Measurements from ENCODE around the gene TIRAP.

Gene TIRAP

GRCh38 chr11:126339073-126339862 is 56.4 kb downstream of the TIRAP start:
- DNase-seq (ENCODE audit: low spot score): no peak
- Histone ChIP-seq H3K27ac (peak overlapping the region in 1 of 2 donors; percentile 58), H3K4me3 (no peak overlapping the region)

DNA sequence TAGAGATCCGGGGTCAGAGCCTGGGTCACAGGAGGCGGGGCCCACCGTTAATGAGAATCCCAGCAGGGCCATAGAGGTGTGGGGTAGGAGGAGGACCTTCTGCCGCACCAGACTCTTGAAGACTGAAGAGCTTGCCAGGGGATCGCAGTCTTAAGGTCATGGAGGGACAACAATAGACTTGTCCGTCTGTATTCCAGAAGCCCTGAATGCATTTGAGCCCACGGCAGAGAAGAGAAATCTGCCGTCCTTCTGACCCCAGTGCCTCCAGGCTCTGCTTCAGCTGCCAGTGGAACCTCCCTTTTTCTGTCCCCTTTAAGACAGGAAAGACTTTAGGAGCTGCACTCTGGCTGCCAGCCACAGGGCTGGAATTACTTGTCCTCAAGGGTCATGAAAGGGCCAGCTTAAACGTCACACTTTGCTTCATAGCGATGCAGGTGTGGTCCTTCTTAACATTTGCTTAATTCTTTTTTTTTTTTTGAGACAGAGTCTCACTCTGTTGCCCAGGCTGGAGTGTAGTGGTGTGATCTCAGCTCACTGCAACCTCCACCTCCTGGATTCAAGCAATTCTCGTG is 57.1 kb downstream of the TIRAP start:
- Histone ChIP-seq H3K4me3 (no peak overlapping the region), H3K27ac (peak overlapping the region in 1 of 2 donors; percentile 61)
- DNase-seq (ENCODE audit: low spot score): no peak
- TF ChIP-seq CTCF (IDR thresholded peaks at IDR 0.05): no peak

More at GRCh38 chr11:126339073-126339862, 56.4 kb downstream of the TIRAP start:
- no peak for TF ChIP-seq CTCF (IDR thresholded peaks at IDR 0.05)

DNA sequence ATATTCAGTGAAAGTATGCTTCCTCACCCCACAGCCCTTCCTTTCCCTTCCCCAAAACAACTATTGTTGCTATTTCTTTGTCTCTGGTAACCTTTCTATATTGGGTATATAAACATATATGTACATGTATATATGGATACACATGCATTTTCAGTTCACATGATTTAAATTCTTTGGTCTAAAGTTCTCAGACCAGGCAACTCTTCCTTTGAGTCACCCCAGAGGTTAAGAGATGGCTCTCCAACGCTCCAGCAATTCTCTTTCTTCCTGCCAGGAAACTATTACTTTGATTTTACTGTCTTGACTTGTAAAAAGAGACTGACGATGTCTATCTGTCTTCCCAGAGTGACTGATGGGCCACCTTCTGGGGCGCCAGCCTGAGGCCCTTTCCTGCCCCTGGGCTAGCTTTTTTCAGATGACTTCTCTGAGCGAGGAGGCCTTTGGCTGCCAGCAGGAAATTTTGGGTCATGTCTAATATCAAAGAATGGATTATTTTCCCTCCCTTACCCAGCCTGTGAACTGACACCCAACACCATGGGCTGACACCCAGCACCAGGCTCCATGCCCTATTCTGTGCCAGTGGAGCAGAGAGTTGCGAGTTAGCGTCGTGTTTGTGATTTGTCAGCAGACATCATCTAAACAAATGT is 58.2 kb downstream of the TIRAP start:
- TF ChIP-seq CTCF (IDR thresholded peaks at IDR 0.05): no peak
- DNase-seq (ENCODE audit: low spot score): no peak
- no peak overlapping the region for H3K27ac ChIP-seq
- no peak overlapping the region for H3K4me3 ChIP-seq

- Histone ChIP-seq H3K27ac (no peak overlapping the region), H3K4me3 (no peak overlapping the region)
- no peak for DNase-seq (ENCODE audit: low spot score)
These were observed 58.9 kb downstream of the TIRAP start for GRCh38 chr11:126341760-126342161.

GRCh38 chr11:126343051-126343450 is 60.2 kb downstream of the TIRAP start:
- DNase-seq (ENCODE audit: low spot score): no peak
- H3K4me3 ChIP-seq: no peak overlapping the region
- no peak for TF ChIP-seq CTCF (IDR thresholded peaks at IDR 0.05)
- H3K27ac ChIP-seq: no peak overlapping the region

More at GRCh38 chr11:126341760-126342161, 58.9 kb downstream of the TIRAP start:
- no peak for TF ChIP-seq CTCF (IDR thresholded peaks at IDR 0.05)
